ENCODE data around the gene TMC7.

The TMC7 gene

DNA sequence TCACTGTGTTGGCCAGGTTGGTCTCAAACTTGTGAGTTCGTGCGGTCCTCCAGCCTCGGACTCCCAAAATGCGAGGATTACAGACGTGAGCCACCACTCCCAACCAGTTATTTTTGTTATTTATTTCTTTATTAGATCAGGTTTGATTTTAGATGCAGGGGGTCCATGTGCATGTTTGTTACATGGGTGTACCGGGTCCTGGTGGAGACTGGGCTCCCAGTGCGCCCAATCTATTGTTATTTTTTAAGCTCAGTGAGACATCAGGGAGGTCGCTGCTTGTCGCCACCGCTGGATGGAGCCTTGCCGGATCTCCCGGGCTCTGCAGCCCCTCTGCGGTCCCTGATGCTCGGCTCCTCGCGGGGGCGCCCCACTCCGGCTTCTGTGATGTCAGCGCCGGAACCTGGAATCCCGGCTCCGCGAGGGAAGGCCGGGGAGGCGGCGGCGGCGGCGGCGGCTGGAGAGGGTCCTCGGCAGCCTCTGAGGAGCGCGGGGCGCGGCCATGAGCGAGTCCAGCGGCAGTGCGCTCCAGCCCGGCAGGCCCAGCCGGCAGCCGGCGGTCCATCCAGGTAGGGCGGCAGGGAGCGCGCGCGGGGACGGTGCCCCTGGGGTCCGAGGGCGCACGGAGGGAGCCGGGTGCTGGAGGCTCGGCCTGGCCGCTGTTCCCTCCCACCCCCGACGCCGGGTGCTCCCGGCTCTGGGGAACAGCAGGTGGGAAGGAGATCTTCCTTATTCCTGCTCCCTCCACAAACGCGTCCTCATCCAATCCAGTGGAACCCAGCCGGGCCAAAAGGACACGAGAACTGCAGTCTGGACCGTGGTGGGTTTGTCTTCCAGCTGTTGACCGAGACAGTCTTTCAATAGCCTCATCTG, at the start of gene TMC7:
Gene TMC7, plus strand, starts transcription at position 370 of the 870 bp plus-strand sequence. Its CDS starts 130 bp downstream, at position 500.
- H3K9me3 ChIP-seq (ENCODE audit: control insufficient read depth in 2 of 2, low read length in 2 of 2), result no peaks in the 10 kb centered on the region
- H3K4me3 ChIP-seq (ENCODE audit: low read length in 2 of 2), result peak within 1 kb of the TSS; percentile 45 to 66
- H3K36me3 ChIP-seq (ENCODE audit: control insufficient read depth in 2 of 2, insufficient read depth in 2 of 2, low read length in 2 of 2), result no peaks in the 10 kb centered on the region
- H3K27ac ChIP-seq (ENCODE audit: low read length), result no peak within 1 kb of the TSS
- H3K9ac ChIP-seq (ENCODE audit: low read length in 2 of 2), result peak within 1 kb of the TSS in 1 of 2 donors; percentile 36
- peaks cover 3% of the 10 kb centered on the region for H3K4me1 ChIP-seq (ENCODE audit: control insufficient read depth, insufficient read depth, low read length)
- no peaks in the 10 kb centered on the region for H3K27me3 ChIP-seq (ENCODE audit: control insufficient read depth in 1 of 2, insufficient read depth in 2 of 2, low read length in 2 of 2)

DNA sequence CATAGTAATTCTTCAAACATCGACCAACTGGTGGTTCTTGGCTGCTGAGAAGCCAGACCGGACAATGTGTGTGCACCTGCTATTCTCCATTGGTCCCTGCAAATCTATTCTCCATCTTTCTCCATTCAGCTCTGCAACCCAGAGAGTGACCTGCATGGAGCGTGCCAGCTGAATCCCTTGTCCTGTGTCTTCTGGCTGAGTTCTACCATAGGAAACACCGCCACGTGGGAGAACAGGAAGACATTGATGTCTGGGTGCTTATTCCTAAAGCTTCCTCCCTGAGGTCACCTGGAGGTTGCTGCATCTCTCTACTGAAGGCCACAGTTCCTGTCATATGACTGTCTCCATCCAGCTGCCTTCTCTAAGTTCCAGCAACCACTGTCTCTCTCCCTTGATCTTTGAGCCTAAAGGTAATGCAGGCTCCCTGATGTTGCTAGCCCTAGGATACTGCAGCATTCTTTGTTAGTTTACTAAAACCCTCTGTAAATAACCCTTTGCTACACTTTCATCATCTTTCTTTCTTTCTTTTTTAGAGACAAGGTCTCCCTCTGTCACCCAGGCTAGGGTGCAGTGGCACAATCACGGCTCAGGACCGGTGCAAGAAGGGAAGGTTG, 46.9 kb upstream of the TMC7 start:
- Histone ChIP-seq H3K27ac (ENCODE audit: low read length) (no peak overlapping the region), H3K4me3 (ENCODE audit: low read length in 2 of 2) (no peak overlapping the region)

GRCh38 chr16:18937390-18937789, 46.3 kb upstream of the TMC7 start:
- Histone ChIP-seq H3K4me3 (ENCODE audit: low read length in 2 of 2) (no peak overlapping the region), H3K9ac (ENCODE audit: low read length in 2 of 2) (no peak overlapping the region), H3K27ac (ENCODE audit: low read length) (no peak overlapping the region), H3K27me3 (ENCODE audit: control insufficient read depth in 1 of 2, insufficient read depth in 2 of 2, low read length in 2 of 2) (no peaks in the 10 kb centered on the region), H3K4me1 (ENCODE audit: control insufficient read depth, insufficient read depth, low read length) (peaks cover 9% of the 10 kb centered on the region), H3K9me3 (ENCODE audit: control insufficient read depth in 2 of 2, low read length in 2 of 2) (no peaks in the 10 kb centered on the region), H3K36me3 (ENCODE audit: control insufficient read depth in 2 of 2, insufficient read depth in 2 of 2, low read length in 2 of 2) (no peaks in the 10 kb centered on the region)

More for the DNA sequence above, 46.9 kb upstream of the TMC7 start:
- Histone ChIP-seq H3K9ac (ENCODE audit: low read length in 2 of 2) (no peak overlapping the region), H3K36me3 (ENCODE audit: control insufficient read depth in 2 of 2, insufficient read depth in 2 of 2, low read length in 2 of 2) (no peaks in the 10 kb centered on the region), H3K9me3 (ENCODE audit: control insufficient read depth in 2 of 2, low read length in 2 of 2) (no peaks in the 10 kb centered on the region), H3K4me1 (ENCODE audit: control insufficient read depth, insufficient read depth, low read length) (peaks cover 9% of the 10 kb centered on the region), H3K27me3 (ENCODE audit: control insufficient read depth in 1 of 2, insufficient read depth in 2 of 2, low read length in 2 of 2) (no peaks in the 10 kb centered on the region)

DNA sequence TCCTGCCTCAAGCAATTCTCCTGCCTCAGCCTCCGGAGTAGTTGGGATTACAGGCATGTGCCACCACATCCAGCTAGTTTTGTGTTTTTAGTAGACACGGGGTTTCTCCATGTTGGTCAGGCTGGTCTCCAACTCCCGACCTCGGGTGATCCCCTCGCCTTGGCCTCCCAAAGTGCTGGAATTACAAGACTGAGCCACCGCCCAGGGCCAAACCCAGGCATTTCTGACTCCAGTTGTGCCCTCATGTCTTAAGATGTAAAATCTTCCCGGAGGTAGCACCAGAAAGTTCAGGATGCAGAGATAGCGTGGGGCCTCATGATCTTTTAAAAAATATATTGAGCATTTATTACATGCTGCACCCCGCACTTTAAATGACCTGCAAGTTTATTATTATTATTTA, 44.7 kb upstream of the TMC7 start:
- H3K9ac ChIP-seq (ENCODE audit: low read length in 2 of 2), result no peak overlapping the region
- no peaks in the 10 kb centered on the region for H3K27me3 ChIP-seq (ENCODE audit: control insufficient read depth in 1 of 2, insufficient read depth in 2 of 2, low read length in 2 of 2)
- H3K4me1 ChIP-seq (ENCODE audit: control insufficient read depth, insufficient read depth, low read length), result no peaks in the 10 kb centered on the region
- no peak overlapping the region for H3K27ac ChIP-seq (ENCODE audit: low read length)
- H3K9me3 ChIP-seq (ENCODE audit: control insufficient read depth in 2 of 2, low read length in 2 of 2), result no peaks in the 10 kb centered on the region
- no peaks in the 10 kb centered on the region for H3K36me3 ChIP-seq (ENCODE audit: control insufficient read depth in 2 of 2, insufficient read depth in 2 of 2, low read length in 2 of 2)
- H3K4me3 ChIP-seq (ENCODE audit: low read length in 2 of 2), result no peak overlapping the region

DNA sequence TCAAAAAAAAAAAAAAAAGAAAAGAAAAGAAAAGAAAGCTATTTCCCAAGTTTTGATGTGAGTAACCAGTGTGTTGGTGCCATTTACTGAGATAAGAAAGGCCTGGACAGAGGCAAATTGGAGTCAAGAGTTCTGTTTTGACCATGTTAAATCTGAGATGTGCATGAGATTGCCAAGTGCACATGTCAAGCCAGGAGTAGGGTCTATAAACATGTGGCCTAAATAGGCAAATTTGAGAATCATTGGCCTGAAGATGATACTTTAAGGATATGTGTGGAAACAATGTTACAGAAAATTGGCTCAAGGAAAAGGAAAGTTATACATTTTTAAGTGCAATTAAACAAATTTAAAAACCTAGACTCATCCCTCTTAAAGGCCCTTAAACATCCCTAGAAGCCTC, 42.3 kb upstream of the TMC7 start:
- H3K9me3 ChIP-seq (ENCODE audit: control insufficient read depth in 2 of 2, low read length in 2 of 2), result no peaks in the 10 kb centered on the region
- H3K9ac ChIP-seq (ENCODE audit: low read length in 2 of 2), result no peak overlapping the region
- H3K27ac ChIP-seq (ENCODE audit: low read length), result no peak overlapping the region
- H3K36me3 ChIP-seq (ENCODE audit: control insufficient read depth in 2 of 2, insufficient read depth in 2 of 2, low read length in 2 of 2), result no peaks in the 10 kb centered on the region
- no peak overlapping the region for H3K4me3 ChIP-seq (ENCODE audit: low read length in 2 of 2)
- no peaks in the 10 kb centered on the region for H3K4me1 ChIP-seq (ENCODE audit: control insufficient read depth, insufficient read depth, low read length)
- no peaks in the 10 kb centered on the region for H3K27me3 ChIP-seq (ENCODE audit: control insufficient read depth in 1 of 2, insufficient read depth in 2 of 2, low read length in 2 of 2)

- Histone ChIP-seq H3K4me1 (ENCODE audit: control insufficient read depth, insufficient read depth, low read length) (no peaks in the 10 kb centered on the region), H3K9ac (ENCODE audit: low read length in 2 of 2) (no peak overlapping the region), H3K4me3 (ENCODE audit: low read length in 2 of 2) (no peak overlapping the region), H3K36me3 (ENCODE audit: control insufficient read depth in 2 of 2, insufficient read depth in 2 of 2, low read length in 2 of 2) (no peaks in the 10 kb centered on the region), H3K9me3 (ENCODE audit: control insufficient read depth in 2 of 2, low read length in 2 of 2) (no peaks in the 10 kb centered on the region), H3K27ac (ENCODE audit: low read length) (no peak overlapping the region), H3K27me3 (ENCODE audit: control insufficient read depth in 1 of 2, insufficient read depth in 2 of 2, low read length in 2 of 2) (no peaks in the 10 kb centered on the region)
These were observed 41.7 kb upstream of the TMC7 start for GRCh38 chr16:18942061-18942460.

GRCh38 chr16:18943414-18943813, 40.3 kb upstream of the TMC7 start:
- no peaks in the 10 kb centered on the region for H3K27me3 ChIP-seq (ENCODE audit: control insufficient read depth in 1 of 2, insufficient read depth in 2 of 2, low read length in 2 of 2)
- H3K9me3 ChIP-seq (ENCODE audit: control insufficient read depth in 2 of 2, low read length in 2 of 2), result no peaks in the 10 kb centered on the region
- no peaks in the 10 kb centered on the region for H3K36me3 ChIP-seq (ENCODE audit: control insufficient read depth in 2 of 2, insufficient read depth in 2 of 2, low read length in 2 of 2)
- H3K9ac ChIP-seq (ENCODE audit: low read length in 2 of 2), result no peak overlapping the region
- no peak overlapping the region for H3K4me3 ChIP-seq (ENCODE audit: low read length in 2 of 2)
- no peaks in the 10 kb centered on the region for H3K4me1 ChIP-seq (ENCODE audit: control insufficient read depth, insufficient read depth, low read length)
- no peak overlapping the region for H3K27ac ChIP-seq (ENCODE audit: low read length)

- H3K4me1 ChIP-seq (ENCODE audit: control insufficient read depth, insufficient read depth, low read length), result no peaks in the 10 kb centered on the region
- no peaks in the 10 kb centered on the region for H3K9me3 ChIP-seq (ENCODE audit: control insufficient read depth in 2 of 2, low read length in 2 of 2)
- H3K9ac ChIP-seq (ENCODE audit: low read length in 2 of 2), result no peak overlapping the region
- H3K27ac ChIP-seq (ENCODE audit: low read length), result no peak overlapping the region
- H3K4me3 ChIP-seq (ENCODE audit: low read length in 2 of 2), result no peak overlapping the region
- H3K36me3 ChIP-seq (ENCODE audit: control insufficient read depth in 2 of 2, insufficient read depth in 2 of 2, low read length in 2 of 2), result no peaks in the 10 kb centered on the region
- H3K27me3 ChIP-seq (ENCODE audit: control insufficient read depth in 1 of 2, insufficient read depth in 2 of 2, low read length in 2 of 2), result no peaks in the 10 kb centered on the region
These were observed 38.5 kb upstream of the TMC7 start for GRCh38 chr16:18945233-18945632.

DNA sequence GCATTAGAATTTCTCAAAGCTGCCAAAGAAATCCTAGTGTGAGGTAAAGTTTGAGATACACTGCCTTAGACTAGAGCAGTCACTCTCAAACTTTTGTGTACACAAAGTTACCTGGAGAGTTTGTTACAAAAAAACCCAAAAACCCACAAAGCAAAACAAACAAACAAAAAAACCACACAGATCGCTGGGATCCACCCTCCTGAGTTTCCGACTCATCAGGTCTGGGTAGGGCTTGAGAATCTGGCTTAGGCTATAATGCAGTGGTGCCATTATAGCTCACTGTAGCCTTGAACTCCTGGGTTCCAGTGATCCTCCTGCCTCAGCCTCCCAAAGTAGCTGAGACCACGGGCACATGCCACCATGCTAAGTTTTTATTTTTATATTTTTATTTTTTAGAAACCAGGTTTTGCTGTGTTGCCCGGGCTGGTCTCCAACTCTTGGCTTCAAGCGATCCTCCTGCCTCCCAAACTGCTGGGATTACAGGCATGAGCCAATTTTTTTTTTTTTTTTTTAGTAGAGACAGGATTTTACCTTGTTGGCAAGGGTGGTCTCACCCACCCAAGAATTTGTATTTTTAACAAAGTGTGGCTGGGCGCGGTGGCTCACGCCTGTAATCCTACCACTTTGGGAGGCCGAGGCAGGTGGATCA, 35.2 kb upstream of the TMC7 start:
- no peaks in the 10 kb centered on the region for H3K4me1 ChIP-seq (ENCODE audit: control insufficient read depth, insufficient read depth, low read length)
- no peaks in the 10 kb centered on the region for H3K36me3 ChIP-seq (ENCODE audit: control insufficient read depth in 2 of 2, insufficient read depth in 2 of 2, low read length in 2 of 2)
- no peaks in the 10 kb centered on the region for H3K9me3 ChIP-seq (ENCODE audit: control insufficient read depth in 2 of 2, low read length in 2 of 2)
- H3K4me3 ChIP-seq (ENCODE audit: low read length in 2 of 2), result no peak overlapping the region
- H3K27ac ChIP-seq (ENCODE audit: low read length), result no peak overlapping the region
- no peaks in the 10 kb centered on the region for H3K27me3 ChIP-seq (ENCODE audit: control insufficient read depth in 1 of 2, insufficient read depth in 2 of 2, low read length in 2 of 2)
- H3K9ac ChIP-seq (ENCODE audit: low read length in 2 of 2), result no peak overlapping the region

DNA sequence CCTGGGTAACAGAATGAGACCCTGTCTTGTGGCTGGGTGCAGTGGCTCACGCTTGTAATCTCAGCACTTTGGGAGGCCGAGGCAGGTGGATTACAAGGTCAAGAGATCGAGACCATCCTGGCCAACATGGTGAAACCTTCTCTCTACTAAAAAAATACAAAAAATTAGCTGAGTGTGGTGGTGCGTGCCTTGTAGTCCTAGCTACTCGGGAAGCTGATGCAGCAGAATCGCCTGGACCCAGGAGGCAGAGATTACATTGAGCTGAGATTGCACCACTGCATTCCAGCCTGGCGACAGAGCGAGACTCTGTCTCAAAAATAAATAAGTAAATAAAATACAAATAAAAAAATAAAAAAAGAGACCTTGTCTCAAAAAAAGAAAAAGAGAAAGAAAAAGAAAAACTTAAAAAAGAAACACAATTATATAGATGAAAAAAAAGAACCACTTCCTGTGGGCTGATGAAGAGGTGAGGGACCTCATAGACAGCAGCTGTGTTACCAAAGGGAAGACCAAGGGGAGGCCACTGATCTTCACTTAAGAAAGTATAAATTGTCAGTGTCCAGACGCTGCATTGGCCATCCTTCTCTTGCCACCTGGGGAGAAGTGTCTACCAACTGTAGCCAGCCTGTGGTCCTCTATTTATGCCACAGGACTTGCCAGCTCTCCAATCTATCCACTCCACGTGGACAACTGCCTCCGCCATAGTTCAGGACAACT, 33.1 kb upstream of the TMC7 start:
- H3K9me3 ChIP-seq (ENCODE audit: control insufficient read depth in 2 of 2, low read length in 2 of 2), result no peaks in the 10 kb centered on the region
- H3K4me3 ChIP-seq (ENCODE audit: low read length in 2 of 2), result no peak overlapping the region
- H3K36me3 ChIP-seq (ENCODE audit: control insufficient read depth in 2 of 2, insufficient read depth in 2 of 2, low read length in 2 of 2), result no peaks in the 10 kb centered on the region

More for the DNA sequence above, 33.1 kb upstream of the TMC7 start:
- Histone ChIP-seq H3K27me3 (ENCODE audit: control insufficient read depth in 1 of 2, insufficient read depth in 2 of 2, low read length in 2 of 2) (no peaks in the 10 kb centered on the region), H3K9ac (ENCODE audit: low read length in 2 of 2) (no peak overlapping the region), H3K27ac (ENCODE audit: low read length) (no peak overlapping the region), H3K4me1 (ENCODE audit: control insufficient read depth, insufficient read depth, low read length) (no peaks in the 10 kb centered on the region)
